HepG2 (cell line): ENCODE measurements around the gene LSM14B. TPM values are rescaled to one million over a fixed set of nuclear protein-coding genes. Genes with fewer than 3 reads are reported as not detected.
A peak's percentile ranks its signal among the peaks of the same experiment; 100 is the strongest.

Source experiments
- ATAC-seq: fragments of 200-7000 bp; cut with Tn5 transposase; 3 replicates; pipeline ENCODE4 v1.9.1; 2020; ENCODE audit warnings: mild to moderate bottlenecking, moderate library complexity
- BruUV-seq: library from RNA; stranded (reverse); fragments of 400-500 nt; replicated peaks from 2 replicates; lab custom pipeline; 2021; lab: Mats Ljungman, UMichigan
- CTCF ChIA-PET: fragments of 300-600 bp; formaldehyde crosslinking; extraction: SDS; loops from one replicate; lab custom pipeline; 2021; ENCODE audit warnings: low total read pairs, inconsistent platforms, low intra/inter-chr PET ratio; lab: Yijun Ruan, JAX
- POLR2A ChIA-PET: fragments of 350-600 bp; sonication (Branson Sonifier 250); formaldehyde crosslinking; loops from one replicate; lab custom pipeline; 2020; ENCODE audit warnings: antibody characterized with exemption, inconsistent platforms; lab: Yijun Ruan, JAX
- DNase-seq: peaks from one replicate; pipeline ENCODE4 v3.0.0-alpha.2; 2015; ENCODE audit warnings: low spot score
- FAIRE-seq: peaks from 3 replicates; lab custom pipeline; 2011; peaks lifted over from hg19 to GRCh38; lab: Jason Lieb, UNC
- H2AFZ ChIP-seq: one replicate; pipeline ENCODE4 v1.6.1; 2011; ENCODE audit warnings: low read length, inconsistent platforms
- H3K27ac ChIP-seq: fragments of 300-600 bp; 3 replicates; pipeline ENCODE4 v1.8.0; 2011; ENCODE audit warnings: mixed run types, mild to moderate bottlenecking, mixed read lengths, low read length, inconsistent platforms; ENCODE audit not compliant: insufficient read depth; ENCODE audit errors: extremely low read length
- H3K27me3 ChIP-seq, 2 experiments: fragments of 200-600 bp in 1 of 2; 2 replicates in 1 of 2; 3 replicates in 1 of 2; pipeline versions ENCODE4 v1.6.0 to v1.8.0; 2011; ENCODE audit warnings: low read length in 2 of 2, mild to moderate bottlenecking in 2 of 2, moderate library complexity in 2 of 2, inconsistent platforms in 1 of 2; ENCODE audit not compliant: insufficient read depth in 2 of 2, control insufficient read depth in 1 of 2
- H3K36me3 ChIP-seq, 2 experiments: fragments of 200-600 bp in 1 of 2; replicated peaks in 1 of 2; 2 replicates in 1 of 2; 3 replicates in 1 of 2; pipeline versions ENCODE4 v1.5.1 to v1.8.0; 2011; ENCODE audit warnings: low read length in 2 of 2, inconsistent platforms in 1 of 2; ENCODE audit not compliant: insufficient read depth in 2 of 2, control insufficient read depth in 1 of 2
- H3K4me1 ChIP-seq: 2 replicates; pipeline ENCODE4 v1.5.1; 2012; ENCODE audit warnings: low read length, inconsistent platforms; ENCODE audit not compliant: insufficient read depth
- H3K4me2 ChIP-seq: 2 replicates; pipeline ENCODE4 v1.6.0; 2011; ENCODE audit warnings: low read depth, low read length, inconsistent platforms
- H3K4me3 ChIP-seq, 3 experiments: fragments of 200-600 bp in 1 of 3; sonication (generic), shearing (Covaris generic) in 1 of 3; replicated peaks in 1 of 3; 2 replicates each; pipeline ENCODE4 v1.5.1; 2011 to 2016; ENCODE audit warnings: low read length in 3 of 3, inconsistent platforms in 2 of 3, low read depth in 2 of 3, mild to moderate bottlenecking in 2 of 3, control low read depth in 1 of 3, mixed read lengths in 1 of 3; ENCODE audit not compliant: insufficient read depth in 1 of 3
- H3K79me2 ChIP-seq: one replicate; pipeline ENCODE4 v1.6.1; 2011; ENCODE audit warnings: low read length, inconsistent platforms; ENCODE audit not compliant: insufficient read depth
- H3K9ac ChIP-seq: 2 replicates; pipeline ENCODE4 v1.6.0; 2011; ENCODE audit warnings: mild to moderate bottlenecking, low read depth, low read length, inconsistent platforms; ENCODE audit not compliant: insufficient read depth
- H3K9me3 ChIP-seq: 2 replicates; pipeline ENCODE4 v1.5.1; 2012; ENCODE audit warnings: mild to moderate bottlenecking, low read length
- H4K20me1 ChIP-seq: 2 replicates; pipeline ENCODE4 v1.6.0; 2011; ENCODE audit warnings: inconsistent platforms, mild to moderate bottlenecking, low read length, moderate library complexity; ENCODE audit not compliant: insufficient read depth
- ATF6 ChIP-seq: sonication (generic); formaldehyde crosslinking; conservative IDR thresholded peaks from 2 replicates; pipeline ENCODE4 v1.4.0; 2020; ENCODE audit warnings: missing genetic modification reagents
- HNRNPUL1 ChIP-seq: fragments of 200-400 bp; formaldehyde crosslinking; IDR thresholded peaks from 2 replicates; pipeline ENCODE4 v1.6.1; 2017; ENCODE audit warnings: low read depth, mild to moderate bottlenecking, low read length, moderate library complexity
- ISX ChIP-seq: sonication (generic); formaldehyde crosslinking; conservative IDR thresholded peaks from 2 replicates; pipeline ENCODE4 v1.5.0; 2020; ENCODE audit warnings: missing genetic modification reagents
- KDM1A ChIP-seq: IDR thresholded peaks from 2 replicates; pipeline ENCODE4 v1.6.1; 2016; ENCODE audit warnings: missing compliant biosample characterization
- NFRKB ChIP-seq: fragments of 450-650 bp; IDR thresholded peaks from 2 replicates; pipeline ENCODE4 v1.6.1; 2017
- NRL ChIP-seq: sonication (generic); formaldehyde crosslinking; IDR thresholded peaks from 2 replicates; pipeline ENCODE4 v1.5.0; 2020; ENCODE audit warnings: missing genetic modification reagents, mild to moderate bottlenecking, moderate library complexity, borderline replicate concordance
- RFX1 ChIP-seq: fragments of 450-650 bp; IDR thresholded peaks from 2 replicates; pipeline ENCODE4 v1.6.1; 2017
- RXRA ChIP-seq: sonication (generic); formaldehyde crosslinking; IDR thresholded peaks from 2 replicates; pipeline ENCODE4 v1.5.1; 2020; ENCODE audit warnings: missing genetic modification reagents
- SALL1 ChIP-seq: sonication (generic); formaldehyde crosslinking; IDR thresholded peaks from 2 replicates; pipeline ENCODE4 v1.8.0; 2022; ENCODE audit warnings: mild to moderate bottlenecking, missing genetic modification reagents
- YY1 ChIP-seq: IDR thresholded peaks from 2 replicates; pipeline ENCODE4 v1.6.1; 2011; ENCODE audit warnings: low read length, low read depth, moderate library complexity, mild to moderate bottlenecking; ENCODE audit not compliant: insufficient read depth, insufficient replicate concordance
- ZBTB10 ChIP-seq: sonication (generic); formaldehyde crosslinking; IDR thresholded peaks from 2 replicates; pipeline ENCODE4 v1.4.0; 2020; ENCODE audit warnings: missing genetic modification reagents, borderline replicate concordance
- ZNF292 ChIP-seq: sonication (generic); formaldehyde crosslinking; IDR thresholded peaks from 2 replicates; pipeline ENCODE4 v1.8.1; 2022; ENCODE audit warnings: mild to moderate bottlenecking, low read depth, missing genetic modification reagents, borderline replicate concordance
- ZNF597 ChIP-seq: sonication (generic); formaldehyde crosslinking; IDR thresholded peaks from 2 replicates; pipeline ENCODE4 v1.5.0; 2020; ENCODE audit warnings: missing genetic modification reagents
- ZNF691 ChIP-seq: sonication (generic); formaldehyde crosslinking; IDR thresholded peaks from 2 replicates; pipeline ENCODE4 v1.4.0; 2020; ENCODE audit warnings: missing genetic modification reagents, low read depth, mild to moderate bottlenecking, borderline replicate concordance
- ZNF788 ChIP-seq: sonication (generic); formaldehyde crosslinking; IDR thresholded peaks from 2 replicates; pipeline ENCODE4 v1.5.0; 2020; ENCODE audit warnings: mild to moderate bottlenecking, missing genetic modification reagents, borderline replicate concordance
- WGBS: methylation state at CpG from one replicate; pipeline ENCODE4 v1.1.6; 2017; ENCODE audit warnings: low lambda C conversion rate; 5-methylcytosine and 5-hydroxymethylcytosine counted together
- in situ Hi-C: cut with HindIII; loops from 2 replicates; pipeline ENCODE4 v1.10.0; 2017; ENCODE audit warnings: low pct_unique_long_range_greater_than_20kb; ENCODE audit not compliant: extremely low pct_ligation_motif_present
- intact Hi-C: fragments of 100-400 bp; cut with micrococcal nuclease; formaldehyde crosslinking; loops from one replicate; pipeline ENCODE4 v1.10.0; 2022; ENCODE audit not compliant: unreplicated experiment
- polyA plus RNA-seq, 8 experiments: library from polyadenylated mRNA; depleted of rRNA in 3 of 8; stranded (reverse) in 7 of 8; unstranded in 1 of 8; fragments of >200 nt; fragmentation: Illumina TruSeq in 4 of 8; extraction: Trizol in 4 of 8; gene quantifications; 2 replicates each; pipeline versions ENCODE4 v1.2.1 to v1.2.3, GENCODE V29; 2011 to 2016; ENCODE audit warnings: low read depth in 4 of 8, missing spikeins in 1 of 8, mixed read lengths in 1 of 8; ENCODE audit not compliant: insufficient read depth in 1 of 8
- total RNA-seq, 5 experiments: library from RNA; depleted of rRNA; stranded (reverse); fragments of >200 nt; fragmentation: Illumina TruSeq; extraction: Trizol; gene quantifications; 2 replicates each; pipeline ENCODE4 v1.2.3, GENCODE V29; 2016; ENCODE audit warnings: low read depth in 1 of 5

The LSM14B gene
- total and polyA plus RNA-seq, 2 of the 13 experiments (the other 11 are each of a cell fraction or from before 2014, with no cell fraction given) = 43.3 to 79.2 TPM

- no peaks in the 10 kb centered on the region for H3K27me3 ChIP-seq
- 66% methylated on average over 24 of the region's 24 CpGs for WGBS
- peak; percentile 74 for FAIRE-seq
- in situ Hi-C loops = no loop called here
- H2AFZ ChIP-seq = no peak overlapping the region
- H3K79me2 ChIP-seq = peaks cover 96% of the 10 kb centered on the region
- H4K20me1 ChIP-seq = peaks cover 43% of the 10 kb centered on the region
- intact Hi-C loops = no loop called here
- no TSS peak for BruUV-seq
- ChIA-PET POLR2A (interaction anchor here (0.6 to 0.7 kb wide), 2 partner anchors 83 to 237 kb away, joined by 3 to 5 read pairs; partner anchors contain the start of gene RPS21), CTCF (no interaction called here)
- peak overlapping the region in 1 of 3 experiments; percentile 47; a peak in 2 of 6 replicates for H3K4me3 ChIP-seq
- H3K4me1 ChIP-seq = peaks cover 65% of the 10 kb centered on the region
- H3K36me3 ChIP-seq = peaks cover 8 to 28% of the 10 kb centered on the region in 2 experiments; a peak in 4 of 5 replicates
- H3K9me3 ChIP-seq = no peaks in the 10 kb centered on the region
- peak overlapping the region; percentile 69 for H3K4me2 ChIP-seq
- peak; percentile 69 for ATAC-seq
- peak overlapping the region; percentile 35 for H3K9ac ChIP-seq
- H3K27ac ChIP-seq = peak overlapping the region; percentile 60
- peak; percentile 93 for DNase-seq
- TF ChIP-seq ATF6 (CRISPR knock-in tag) = no peak
- TF ChIP-seq ISX = no peak
- 0 out of 2 replicates have a peak, but pooled peaks have one; percentile 45 for TF ChIP-seq ZNF691 (CRISPR knock-in tag)
- peak; percentile 21; the same call in 1 of the 2 replicates for TF ChIP-seq SALL1 (CRISPR knock-in tag)
- TF ChIP-seq ZNF597 (CRISPR knock-in tag) = no peak
- peak; percentile 47; the same call in 1 of the 2 replicates for TF ChIP-seq NRL (CRISPR knock-in tag)
- 0 out of 2 replicates have a peak, but pooled peaks have one; percentile 22 for TF ChIP-seq ZNF788 (CRISPR knock-in tag)
- no peak for TF ChIP-seq ZNF292 (CRISPR knock-in tag)
- TF ChIP-seq HNRNPUL1 = no peak
- no peak for TF ChIP-seq RFX1
- no peak for TF ChIP-seq ZBTB10 (CRISPR knock-in tag)
- peak; percentile 57 for TF ChIP-seq RXRA (CRISPR knock-in tag)
- TF ChIP-seq NFRKB = no peak
- no peak for TF ChIP-seq KDM1A
- TF ChIP-seq YY1 = peak; percentile 18
Measured at GRCh38 chr20:62149532-62150309, 27.4 kb downstream of the LSM14B start.
